GM18861 (cell line): Measurements from ENCODE around the gene GGA3.

Experiments used
- ATAC-seq: cut with Tn5 transposase; IDR thresholded peaks from one replicate; pipeline ENCODE4 v1.9.1; 2021; ENCODE audit not compliant: unreplicated experiment

Gene GGA3

DNA sequence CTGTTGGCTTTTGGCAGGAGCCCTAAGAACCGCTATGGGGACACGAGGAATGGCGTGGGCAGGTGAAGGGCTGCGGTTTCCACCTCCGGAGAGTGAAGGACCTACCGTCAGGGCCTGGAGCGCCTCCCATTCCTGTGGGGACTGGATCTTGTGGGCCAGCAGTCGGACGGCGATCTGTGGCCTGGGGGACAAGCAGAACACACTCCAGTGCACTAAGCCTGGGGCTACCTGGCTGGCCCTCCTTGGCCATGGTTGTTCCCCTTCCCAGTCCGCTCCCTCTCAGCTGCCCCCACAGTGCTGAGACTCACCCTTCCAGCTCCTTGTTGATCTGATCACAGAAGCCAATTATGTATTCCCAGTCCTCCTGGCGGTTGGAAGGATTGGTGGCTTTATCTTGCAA is 15.0 kb downstream of the GGA3 start:
- no peak for ATAC-seq

DNA sequence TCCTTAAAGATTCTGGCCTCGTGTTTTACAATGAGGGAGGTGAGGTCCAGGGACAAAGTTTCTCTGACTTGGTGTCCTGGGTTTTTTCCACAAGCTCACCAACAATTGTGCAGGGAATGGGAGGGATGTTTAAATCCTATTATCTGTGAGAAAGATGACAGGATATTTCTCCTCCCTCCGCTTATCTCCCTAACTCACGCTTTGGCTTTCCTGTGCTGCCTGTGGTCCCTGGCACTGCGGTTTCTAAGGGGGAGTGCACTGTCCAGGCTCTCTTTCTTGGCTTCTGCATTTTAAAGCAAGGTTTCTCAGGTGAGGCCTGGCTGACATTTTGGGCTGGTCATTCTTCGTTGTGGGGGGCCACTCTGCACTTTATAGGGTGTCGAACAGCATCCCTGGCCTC is 16.4 kb downstream of the GGA3 start:
- ATAC-seq, result no peak

DNA sequence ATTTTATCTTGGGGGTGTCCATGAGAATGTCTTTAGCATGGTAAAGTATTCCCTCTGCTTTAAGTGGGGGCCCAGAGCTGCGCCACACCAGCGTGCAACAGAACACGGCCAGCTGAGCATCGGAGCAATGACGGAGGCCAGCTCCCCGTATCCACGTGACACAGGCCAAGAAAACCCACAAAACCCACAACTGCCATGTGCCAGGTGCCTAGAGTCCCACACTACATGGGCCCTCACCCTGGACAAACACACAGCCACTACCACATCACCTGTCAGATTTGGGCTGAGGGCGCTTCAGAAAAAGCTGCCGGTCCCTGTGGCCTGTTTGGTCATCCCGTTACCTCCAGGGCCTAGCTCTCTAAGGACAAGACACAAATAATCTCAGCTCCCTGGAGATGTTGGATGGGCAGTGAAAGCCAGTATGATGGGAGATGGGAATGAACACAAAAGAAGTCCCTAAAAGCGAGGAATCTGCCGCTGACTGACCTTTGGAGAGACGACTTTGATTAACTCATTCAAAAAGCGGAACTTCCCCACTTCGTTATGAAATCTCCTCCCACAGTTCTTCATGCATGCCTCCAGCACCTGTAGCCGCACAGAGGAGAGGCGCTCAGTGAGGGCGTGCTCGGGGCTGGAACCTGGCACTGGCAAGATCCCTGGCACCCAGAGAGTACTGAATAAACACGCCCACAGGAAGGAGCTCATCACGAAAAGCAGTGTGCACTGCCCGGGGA is 17.1 kb downstream of the GGA3 start:
- ATAC-seq, result no peak

DNA sequence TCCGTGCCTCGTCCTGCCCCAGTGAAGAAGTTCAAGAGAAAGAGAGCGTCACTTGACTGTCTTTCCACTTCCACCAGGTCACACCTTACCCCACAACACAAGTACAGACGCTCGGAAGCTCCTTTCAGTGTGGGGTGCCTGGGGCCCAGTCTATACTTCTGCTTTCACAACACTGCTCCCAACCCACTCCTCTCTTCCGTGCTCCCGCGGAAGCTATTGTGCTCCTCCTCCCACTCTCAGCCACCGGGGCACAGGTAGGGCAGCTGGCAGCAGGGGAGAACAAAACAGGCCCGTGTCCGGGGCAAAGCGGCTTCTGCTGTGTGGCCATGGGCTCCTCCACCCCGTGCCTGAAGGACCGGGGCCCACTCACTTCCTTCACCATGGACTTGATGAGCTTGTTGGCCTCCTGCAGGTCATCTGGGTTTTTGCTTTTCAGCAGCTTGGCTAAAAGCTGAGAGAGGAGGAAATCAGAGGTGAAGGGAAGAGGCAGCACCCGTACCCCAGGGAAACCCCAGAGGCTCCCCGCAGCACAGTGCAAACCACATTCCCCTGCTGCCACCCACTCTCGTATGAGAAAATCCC is 18.9 kb downstream of the GGA3 start:
- no peak for ATAC-seq

DNA sequence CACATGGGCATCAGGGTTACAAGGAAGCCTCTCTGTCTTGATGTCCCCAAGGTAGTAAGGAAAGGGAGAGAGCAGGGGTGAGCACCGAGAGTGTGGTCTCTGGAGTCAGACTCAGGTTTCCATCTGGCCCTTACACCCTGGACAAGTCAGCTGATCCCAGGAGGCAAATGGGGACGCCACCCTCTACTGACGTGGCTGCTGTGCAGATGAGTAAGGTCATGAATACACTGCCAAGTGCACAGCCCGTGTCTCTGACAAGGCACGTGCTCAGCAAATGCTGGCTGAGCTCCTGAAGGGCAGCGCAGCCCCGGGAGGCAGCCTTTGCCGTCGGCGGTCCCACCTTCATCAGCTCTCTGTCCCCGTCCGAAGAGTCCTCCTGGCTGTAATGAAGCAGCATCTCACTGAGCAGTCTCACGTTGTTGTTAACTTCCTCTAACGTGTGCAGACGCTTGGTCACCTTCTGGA is 19.4 kb downstream of the GGA3 start:
- ATAC-seq, result no peak

DNA sequence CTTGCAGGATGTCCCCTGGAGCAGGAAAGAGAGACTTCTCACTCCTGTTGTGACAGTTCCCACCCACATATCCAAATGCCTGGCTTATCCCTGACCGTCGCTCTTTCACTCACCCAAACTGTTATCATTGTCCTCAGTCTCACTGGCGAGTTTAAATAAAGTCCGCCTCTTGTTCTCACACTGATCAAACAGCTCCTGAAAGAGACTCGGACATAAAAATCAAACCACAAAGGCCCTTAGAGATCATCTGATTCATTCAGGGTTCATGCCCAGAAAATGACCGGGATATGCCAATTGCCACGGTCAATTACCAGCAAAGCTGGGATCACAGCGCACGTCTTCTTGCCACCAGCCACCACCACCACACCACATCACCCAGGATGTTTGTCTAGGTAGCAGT is 19.9 kb downstream of the GGA3 start:
- no peak for ATAC-seq

DNA sequence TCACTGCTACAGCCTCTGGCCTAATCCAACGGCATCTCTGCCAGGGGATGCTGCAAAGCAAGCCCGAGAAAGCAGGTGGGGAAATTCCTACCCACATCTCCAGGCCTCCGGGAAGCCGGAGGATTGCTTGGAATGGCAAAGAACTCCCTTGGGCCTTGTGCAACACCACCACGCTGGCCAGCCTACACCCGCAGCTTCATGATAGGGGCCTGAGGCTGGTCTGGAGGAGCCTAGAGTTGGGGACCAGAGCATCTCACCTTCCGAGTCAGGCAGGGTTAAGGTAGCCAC is 20.3 kb downstream of the GGA3 start:
- no peak for ATAC-seq

DNA sequence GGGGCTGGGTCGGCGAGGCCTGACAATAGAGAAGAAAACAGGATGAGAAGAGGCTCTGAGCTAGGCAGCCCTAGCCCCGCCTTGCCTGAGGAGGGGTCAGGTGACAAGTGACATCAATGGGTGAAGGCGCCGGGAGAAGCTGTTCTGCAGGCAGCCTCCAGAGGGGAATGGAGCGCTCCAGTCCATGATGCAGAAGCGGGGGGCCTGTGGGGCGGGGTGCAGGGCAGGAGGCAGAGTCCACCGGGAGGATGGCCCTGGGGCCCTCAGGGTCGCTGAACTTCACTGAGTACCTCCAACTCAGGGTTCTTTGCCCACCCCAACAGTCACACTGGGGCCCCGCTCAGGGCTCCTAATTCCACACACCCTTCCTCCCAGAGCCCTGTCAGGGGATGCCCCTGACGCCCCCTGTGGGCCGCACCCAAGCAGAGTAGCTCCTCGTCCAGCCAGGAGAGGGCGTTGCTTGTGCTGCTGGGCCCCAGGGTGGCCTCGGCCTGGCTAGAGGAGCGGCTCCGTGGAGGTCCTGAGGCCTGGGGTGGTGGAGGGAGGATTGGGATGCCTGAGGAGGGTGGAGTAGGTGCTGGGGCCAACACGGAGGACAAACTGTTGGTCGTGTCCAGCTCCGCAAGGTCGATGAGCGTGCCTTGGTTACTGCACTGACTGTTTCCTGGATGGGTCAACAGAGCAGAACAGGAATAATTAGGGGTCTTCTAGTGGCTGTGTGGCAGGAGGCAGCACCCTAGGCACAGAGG is 20.8 kb downstream of the GGA3 start:
- no peak for ATAC-seq

DNA sequence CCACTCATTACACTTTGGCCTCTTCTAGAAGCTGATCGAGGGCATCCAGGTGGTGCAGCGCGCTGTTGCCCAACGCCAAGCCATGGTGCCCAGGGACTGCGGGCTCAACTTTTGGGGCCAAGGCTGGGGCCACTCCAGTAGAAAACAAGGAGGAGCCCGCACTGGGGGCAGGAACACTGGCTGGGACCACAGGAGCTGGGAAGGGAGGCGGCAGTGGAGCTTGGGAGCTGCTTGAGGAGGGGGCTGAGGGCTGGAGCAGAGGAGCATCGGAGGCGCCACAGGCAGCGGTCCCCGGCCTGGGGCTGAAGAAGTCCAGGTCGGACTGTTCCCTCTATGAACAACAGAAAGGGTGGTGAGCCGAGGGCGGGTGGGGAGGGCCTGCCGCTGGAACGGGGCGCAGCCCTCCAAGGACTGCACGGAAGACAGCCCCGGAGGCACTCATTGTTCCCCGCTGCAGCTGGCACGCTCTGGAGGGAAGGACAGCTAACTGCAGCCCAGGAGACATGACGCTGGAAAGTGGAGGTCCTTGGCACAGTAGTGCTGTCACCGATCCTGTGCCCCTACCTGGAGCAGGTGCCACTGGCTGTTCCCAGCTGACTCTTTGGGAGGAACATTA is 21.5 kb downstream of the GGA3 start:
- no peak for ATAC-seq

DNA sequence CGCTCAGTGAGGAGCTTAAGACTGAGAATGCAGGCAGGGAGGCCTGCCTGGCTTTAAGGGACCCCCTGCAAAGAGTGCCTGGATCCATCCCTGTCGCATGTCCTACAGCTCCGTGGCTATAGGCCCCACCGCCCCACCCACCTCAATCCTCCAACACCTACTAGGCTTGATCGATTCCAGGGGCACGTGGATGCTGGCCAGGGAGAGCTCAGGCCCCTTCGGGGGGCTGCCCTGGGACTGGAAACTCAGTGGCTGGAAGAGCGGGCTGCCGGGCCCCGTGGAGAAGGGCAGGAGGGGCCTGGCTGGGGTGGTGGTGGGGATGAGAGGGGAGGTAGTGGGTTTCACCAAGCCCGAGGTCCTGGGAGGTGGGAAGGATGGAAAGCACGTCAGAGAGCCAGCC is 22.2 kb downstream of the GGA3 start:
- no peak for ATAC-seq

DNA sequence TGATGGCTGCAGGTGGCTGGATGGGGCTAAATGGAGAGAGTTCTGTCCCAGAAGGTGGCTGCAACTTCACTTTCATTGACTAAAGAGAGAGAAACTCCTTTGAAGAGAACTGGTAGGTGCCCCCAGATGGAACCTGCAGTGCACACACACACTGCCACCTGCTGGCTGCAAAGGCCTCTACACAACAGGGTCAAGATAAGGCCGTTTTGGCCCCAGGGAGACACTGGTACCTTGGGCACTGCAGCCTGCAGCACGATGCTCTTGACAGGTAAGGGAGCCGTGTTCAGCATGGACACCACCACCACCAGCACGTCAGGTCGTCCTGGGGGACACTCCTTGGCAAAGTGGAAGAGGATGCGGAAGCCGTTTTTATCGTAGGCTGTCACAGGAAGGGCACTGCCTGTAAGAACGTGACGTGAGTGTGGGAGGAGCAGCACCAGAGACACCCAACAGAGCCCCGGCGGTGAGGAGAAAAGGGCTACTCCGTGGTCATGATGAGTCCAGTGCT is 22.7 kb downstream of the GGA3 start:
- no peak for ATAC-seq

DNA sequence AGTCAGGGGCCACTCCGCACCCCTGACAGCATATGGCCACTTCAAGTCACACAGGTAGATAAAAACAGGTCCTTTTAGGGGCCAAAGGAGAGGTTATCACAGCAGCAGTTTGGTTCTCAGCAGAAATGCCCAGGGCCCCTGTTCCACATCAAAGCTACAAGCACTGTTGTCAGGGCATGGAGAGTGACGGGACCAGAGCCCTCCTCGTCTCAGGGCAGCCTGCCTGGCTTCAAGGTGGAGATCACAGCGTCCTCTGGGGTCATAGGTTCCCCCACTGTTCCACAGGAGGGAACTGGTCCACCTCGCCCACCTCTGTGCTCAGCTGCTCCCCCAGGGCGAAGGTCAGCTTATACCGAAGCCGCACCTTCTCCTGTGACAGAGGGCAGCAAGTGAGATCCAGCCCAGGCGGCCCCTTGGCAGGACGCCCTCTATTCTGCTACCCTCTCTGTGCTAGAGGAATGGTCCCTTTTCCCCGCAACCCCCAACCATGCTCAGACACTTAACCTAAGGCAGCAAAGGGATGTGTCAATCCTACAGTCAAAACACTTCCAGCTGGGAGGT is 23.3 kb downstream of the GGA3 start:
- ATAC-seq, result no peak

DNA sequence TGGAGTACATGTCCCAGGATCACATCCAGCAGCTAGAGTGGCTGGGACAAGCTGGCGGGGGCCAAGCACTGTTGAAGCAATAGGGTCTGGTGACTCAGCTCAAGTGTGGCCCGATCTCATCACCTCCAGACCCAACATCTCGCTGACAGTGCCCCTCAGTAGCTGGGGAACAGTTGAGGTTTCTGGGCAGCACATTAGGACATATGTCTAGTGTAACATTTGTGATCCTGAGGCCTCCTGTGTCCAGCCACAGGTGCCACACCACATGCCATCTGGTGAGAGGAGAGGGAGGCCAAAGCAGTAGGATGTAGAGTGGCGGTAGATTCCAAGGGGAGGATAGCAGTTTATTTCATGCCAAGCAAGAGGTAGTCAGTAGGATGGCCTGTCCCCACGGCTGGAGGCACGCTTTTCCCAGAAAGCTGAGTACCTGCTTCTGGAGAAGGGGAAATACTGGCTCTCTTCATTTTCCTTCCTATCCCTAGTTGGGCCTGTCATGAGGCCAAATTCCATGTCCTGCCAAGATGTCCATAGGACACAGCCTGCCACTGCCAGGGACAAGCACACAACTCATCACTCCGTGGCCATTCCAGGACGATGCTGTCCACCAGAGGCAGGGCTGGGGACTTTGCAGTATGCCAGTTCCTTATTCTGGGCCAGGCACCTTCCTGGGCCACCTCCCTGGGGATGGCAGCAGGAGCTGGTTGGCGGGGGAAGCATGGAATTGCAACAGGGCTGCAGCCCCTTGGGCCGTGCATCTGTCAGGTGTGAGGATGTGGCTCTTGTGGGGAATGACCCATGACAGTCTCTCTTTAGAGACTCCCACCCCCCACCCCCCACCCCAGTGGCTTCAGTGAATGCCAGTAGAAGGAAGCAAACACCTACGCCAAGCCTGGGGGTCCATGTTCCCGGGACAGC is 24.0 kb downstream of the GGA3 start:
- ATAC-seq, result no peak

DNA sequence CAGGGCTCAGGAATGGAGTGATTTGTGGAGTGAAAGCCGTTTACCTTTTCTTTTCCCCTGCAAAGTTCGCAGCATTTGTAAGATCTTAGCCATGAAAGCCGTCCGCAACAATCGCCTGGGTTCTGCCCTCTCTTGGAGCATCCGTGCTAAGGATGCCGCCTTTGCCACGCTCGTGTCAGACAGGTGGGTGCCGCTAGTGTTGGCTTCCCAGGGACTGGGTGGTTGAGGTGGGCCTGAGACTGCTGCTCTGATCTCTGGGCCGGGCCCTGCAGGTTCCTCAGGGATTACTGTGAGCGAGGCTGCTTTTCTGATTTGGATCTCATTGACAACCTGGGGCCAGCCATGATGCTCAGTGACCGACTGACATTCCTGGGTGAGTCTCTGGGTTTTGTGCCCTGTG is 28.6 kb downstream of the GGA3 start:
- no peak for ATAC-seq

DNA sequence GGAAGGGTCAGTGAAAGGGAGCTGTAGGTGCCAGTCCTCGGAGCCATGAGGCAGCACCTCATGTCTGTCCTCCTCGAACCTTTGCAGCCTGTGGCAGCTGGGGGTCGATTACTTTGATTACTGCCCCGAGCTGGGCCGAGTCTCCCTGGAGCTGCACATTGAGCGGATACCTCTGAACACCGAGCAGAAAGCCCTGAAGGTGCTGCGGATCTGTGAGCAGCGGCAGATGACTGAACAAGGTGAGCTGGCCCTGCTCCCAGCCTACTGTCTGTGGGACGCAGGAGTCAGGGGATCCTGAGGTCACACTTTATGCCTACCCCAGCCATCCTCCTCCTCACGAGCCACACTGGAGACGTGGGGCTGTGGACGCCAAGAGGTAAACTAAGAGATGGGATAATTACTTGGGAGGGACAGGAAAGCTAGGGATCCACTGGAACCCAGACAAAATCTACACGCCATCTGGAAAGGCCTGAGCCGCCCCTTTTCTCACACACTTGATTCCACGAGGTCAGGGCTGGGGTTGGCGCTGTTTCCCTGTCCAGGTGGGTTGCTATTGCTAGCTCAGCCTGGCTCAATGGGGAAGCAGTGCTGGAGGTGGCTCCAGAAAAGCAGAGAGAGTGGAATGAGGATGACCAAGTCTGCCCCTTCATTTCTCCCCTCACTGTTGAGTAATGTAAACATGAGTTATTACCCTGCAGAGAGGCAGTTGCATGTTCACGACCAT is 29.5 kb downstream of the GGA3 start:
- no peak for ATAC-seq

DNA sequence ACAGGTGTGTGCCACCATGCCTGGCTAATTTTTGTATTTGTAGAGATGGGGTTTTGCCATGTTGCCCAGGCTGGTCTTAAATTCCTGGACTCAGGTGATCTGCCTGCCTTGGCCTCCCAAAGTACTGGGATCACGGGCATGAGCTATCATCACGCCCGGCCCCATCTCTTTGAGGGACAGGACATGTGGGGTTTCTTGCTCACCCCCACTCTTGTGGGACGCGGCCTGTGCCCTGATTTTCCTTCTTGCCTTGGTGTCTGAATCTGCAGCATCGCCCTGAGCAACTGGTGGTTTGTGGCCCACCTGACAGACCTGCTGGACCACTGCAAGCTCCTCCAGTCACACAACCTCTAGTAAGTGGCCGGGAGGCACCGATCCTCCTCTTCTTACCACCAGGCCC is 30.3 kb downstream of the GGA3 start:
- no peak for ATAC-seq

DNA sequence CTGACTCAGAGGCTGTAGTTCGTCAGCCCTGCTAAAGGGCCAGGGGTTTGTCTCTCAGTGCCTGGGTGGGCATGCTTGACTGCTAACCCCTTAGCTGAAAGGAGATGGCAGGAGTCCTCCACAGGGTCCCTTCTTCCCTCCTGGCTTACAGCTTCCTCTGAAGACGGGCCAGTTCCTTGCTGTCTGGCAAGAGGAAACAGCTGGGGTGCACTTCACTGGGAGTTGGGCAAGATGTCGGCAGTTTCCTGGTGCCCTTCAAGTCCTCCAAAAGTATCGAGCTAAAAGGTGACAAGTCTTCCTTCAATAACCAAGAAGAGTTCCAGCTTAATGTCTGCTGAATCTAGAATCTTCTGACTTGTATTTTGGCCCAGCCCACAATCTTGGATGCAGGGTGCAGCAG is 32.6 kb downstream of the GGA3 start:
- ATAC-seq, result no peak

DNA sequence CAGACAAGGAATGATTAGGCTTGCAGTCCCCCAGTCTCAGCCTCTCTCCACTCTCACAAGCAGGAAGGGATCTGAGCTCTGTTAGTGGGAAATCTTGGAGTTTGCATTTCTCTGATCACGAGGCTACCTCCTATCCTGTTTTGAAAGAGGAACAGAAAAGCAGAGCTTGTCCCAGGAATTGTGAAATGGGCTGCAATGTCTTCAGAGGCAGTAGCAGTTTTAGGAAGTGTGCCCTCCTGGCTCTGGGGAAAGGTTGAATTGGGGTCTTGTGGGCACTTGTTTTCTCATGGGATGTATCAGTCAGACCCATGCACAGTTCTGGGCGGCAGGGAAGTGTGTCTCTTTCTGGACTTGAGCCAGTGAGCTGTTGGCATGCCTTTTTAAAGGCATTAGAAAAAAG is 33.1 kb downstream of the GGA3 start:
- no peak for ATAC-seq

DNA sequence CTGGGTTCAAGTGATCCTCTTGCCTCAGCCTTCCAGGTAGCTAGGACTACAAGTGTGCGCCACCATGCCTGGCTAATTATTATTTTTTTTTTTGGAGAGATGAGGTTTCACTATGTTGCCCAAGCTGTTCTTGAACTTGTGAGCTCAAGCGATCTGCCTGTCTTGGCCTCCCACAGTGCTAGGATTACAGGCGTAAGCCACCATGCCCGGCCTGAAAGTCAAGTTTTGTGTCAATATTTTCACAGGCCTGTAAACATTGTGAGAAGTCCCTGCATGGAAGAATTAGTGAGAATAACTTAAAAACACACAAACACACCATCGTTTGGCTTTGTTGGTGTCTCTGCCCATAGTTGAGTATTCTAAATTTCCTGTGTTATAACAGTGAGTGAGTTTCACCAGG is 33.7 kb downstream of the GGA3 start:
- no peak for ATAC-seq

DNA sequence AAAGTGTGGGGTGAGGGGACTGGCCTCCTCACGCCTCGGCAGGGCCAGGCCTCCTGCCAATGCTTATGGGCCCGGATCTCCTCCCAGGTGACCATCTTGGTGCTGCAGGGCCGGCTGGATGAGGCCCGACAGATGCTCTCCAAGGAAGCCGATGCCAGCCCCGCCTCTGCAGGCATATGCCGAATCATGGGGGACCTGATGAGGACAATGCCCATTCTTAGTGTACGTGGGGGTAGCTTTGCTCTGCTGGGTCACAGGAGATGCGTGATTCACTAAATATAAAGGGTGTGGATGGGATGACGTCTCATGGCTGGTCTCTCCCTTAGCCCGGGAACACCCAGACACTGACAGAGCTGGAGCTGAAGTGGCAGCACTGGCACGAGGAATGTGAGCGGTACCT is 36.4 kb downstream of the GGA3 start:
- no peak for ATAC-seq
